ENCODE measurements around the gene MSN. TPM values are rescaled to one million over a fixed set of nuclear protein-coding genes. Genes with fewer than 3 reads are reported as not detected.
A peak's percentile ranks its signal among the peaks of the same experiment; 100 is the strongest.

Gene MSN
- total RNA-seq, 1 donor from 2014 or later = 385 TPM

DNA sequence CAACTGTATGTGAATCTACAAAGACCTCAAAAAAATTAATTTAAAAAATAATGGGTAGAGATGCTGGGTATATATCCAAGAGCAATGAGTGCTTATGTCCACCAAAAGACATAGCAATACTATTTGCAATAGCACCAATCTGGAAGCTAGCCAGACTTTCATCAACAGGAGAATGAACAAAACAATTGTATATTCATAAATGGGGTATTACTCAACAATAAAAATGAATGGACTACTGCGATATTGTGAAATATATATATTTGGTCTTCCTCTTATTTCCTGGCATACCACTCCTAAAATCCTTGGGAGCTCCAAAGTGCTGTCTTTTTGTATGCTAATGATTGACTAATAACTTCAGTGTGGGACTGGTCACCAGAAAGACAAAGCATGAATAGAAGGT, 77.5 kb downstream of the MSN start:
- DNase-seq (ENCODE audit: low read depth) = no peak
- H3K4me3 ChIP-seq (ENCODE audit: low read depth, low read length) = no peak overlapping the region
- TF ChIP-seq, protein P1, sequence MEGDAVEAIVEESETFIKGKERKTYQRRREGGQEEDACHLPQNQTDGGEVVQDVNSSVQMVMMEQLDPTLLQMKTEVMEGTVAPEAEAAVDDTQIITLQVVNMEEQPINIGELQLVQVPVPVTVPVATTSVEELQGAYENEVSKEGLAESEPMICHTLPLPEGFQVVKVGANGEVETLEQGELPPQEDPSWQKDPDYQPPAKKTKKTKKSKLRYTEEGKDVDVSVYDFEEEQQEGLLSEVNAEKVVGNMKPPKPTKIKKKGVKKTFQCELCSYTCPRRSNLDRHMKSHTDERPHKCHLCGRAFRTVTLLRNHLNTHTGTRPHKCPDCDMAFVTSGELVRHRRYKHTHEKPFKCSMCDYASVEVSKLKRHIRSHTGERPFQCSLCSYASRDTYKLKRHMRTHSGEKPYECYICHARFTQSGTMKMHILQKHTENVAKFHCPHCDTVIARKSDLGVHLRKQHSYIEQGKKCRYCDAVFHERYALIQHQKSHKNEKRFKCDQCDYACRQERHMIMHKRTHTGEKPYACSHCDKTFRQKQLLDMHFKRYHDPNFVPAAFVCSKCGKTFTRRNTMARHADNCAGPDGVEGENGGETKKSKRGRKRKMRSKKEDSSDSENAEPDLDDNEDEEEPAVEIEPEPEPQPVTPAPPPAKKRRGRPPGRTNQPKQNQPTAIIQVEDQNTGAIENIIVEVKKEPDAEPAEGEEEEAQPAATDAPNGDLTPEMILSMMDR (conservative IDR thresholded peaks at IDR 0.05; ENCODE audit: low read depth, low read length) = no peak

DNA sequence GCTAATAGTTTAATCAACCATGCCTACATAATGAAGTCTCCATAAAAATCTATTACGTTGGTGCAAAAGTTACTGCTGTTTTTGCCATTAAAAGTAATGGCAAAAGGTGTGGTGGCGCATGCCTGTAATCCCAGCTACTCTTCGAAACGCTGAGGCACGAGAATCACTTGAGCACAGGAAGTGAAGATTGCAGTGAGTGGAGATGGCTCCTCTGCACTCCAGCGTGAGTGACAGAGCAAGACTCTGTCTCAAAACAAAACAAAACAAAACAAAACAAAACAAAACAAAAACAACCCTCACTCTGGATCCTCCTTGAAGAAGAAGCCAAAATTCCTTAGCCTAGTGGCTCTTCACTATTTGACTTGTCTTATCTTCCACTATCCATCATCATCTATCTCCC, 78.0 kb downstream of the MSN start:
- no peak overlapping the region for H3K4me3 ChIP-seq (ENCODE audit: low read depth, low read length)
- DNase-seq (ENCODE audit: low read depth) = no peak
- TF ChIP-seq, protein P1 (conservative IDR thresholded peaks at IDR 0.05; ENCODE audit: low read depth, low read length) = no peak

- no peak for DNase-seq (ENCODE audit: low read depth)
- H3K4me3 ChIP-seq (ENCODE audit: low read depth, low read length) = no peak overlapping the region
- TF ChIP-seq, protein P1 (conservative IDR thresholded peaks at IDR 0.05; ENCODE audit: low read depth, low read length) = peak; percentile 16
Observed at GRCh38 chrX:65745992-65746391, 78.5 kb downstream of the MSN start.

GRCh38 chrX:65750674-65751469, 83.4 kb downstream of the MSN start:
- no peak overlapping the region for H3K4me3 ChIP-seq (ENCODE audit: low read depth, low read length)
- no peak for DNase-seq (ENCODE audit: low read depth)
- TF ChIP-seq, protein P1 (conservative IDR thresholded peaks at IDR 0.05; ENCODE audit: low read depth, low read length) = no peak

- H3K4me3 ChIP-seq (ENCODE audit: low read depth, low read length) = no peak overlapping the region
- DNase-seq (ENCODE audit: low read depth) = no peak
- TF ChIP-seq, protein P1 (conservative IDR thresholded peaks at IDR 0.05; ENCODE audit: low read depth, low read length) = no peak
Observed at GRCh38 chrX:65751519-65751918, 84.1 kb downstream of the MSN start.

DNA sequence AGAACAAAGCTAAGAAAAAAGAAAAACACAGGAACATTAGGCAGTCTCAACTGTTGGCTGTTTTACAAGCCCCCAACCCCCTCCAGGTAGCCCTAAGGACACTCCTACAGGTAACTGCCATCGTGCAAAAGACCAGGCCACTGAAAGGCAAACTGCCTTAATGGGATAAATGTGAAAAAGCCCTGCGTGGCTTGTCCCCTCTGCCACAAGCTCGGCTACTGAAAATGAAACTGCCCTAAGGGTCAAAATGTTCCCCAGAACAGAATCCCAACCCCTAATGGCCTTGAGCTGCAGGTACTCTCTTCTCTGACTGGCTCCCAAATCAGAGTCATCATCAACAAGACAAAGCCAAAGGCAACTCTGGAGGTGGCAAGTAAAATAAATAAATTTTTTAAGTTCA, 84.8 kb downstream of the MSN start:
- TF ChIP-seq, protein P1 (conservative IDR thresholded peaks at IDR 0.05; ENCODE audit: low read depth, low read length) = no peak
- H3K4me3 ChIP-seq (ENCODE audit: low read depth, low read length) = no peak overlapping the region
- no peak for DNase-seq (ENCODE audit: low read depth)

GRCh38 chrX:65755786-65756185, 88.3 kb downstream of the MSN start:
- DNase-seq (ENCODE audit: low read depth) = no peak
- TF ChIP-seq, protein P1 (conservative IDR thresholded peaks at IDR 0.05; ENCODE audit: low read depth, low read length) = no peak
- H3K4me3 ChIP-seq (ENCODE audit: low read depth, low read length) = no peak overlapping the region
